IPS DF 4.7 (cell line): ENCODE measurements around the gene BOC.

Experiments
- DNase-seq: peaks from one replicate; pipeline ENCODE4 v3.0.0-alpha.2; 2013; ENCODE audit warnings: low spot score; ENCODE audit errors: extremely low read depth

The BOC gene

DNA sequence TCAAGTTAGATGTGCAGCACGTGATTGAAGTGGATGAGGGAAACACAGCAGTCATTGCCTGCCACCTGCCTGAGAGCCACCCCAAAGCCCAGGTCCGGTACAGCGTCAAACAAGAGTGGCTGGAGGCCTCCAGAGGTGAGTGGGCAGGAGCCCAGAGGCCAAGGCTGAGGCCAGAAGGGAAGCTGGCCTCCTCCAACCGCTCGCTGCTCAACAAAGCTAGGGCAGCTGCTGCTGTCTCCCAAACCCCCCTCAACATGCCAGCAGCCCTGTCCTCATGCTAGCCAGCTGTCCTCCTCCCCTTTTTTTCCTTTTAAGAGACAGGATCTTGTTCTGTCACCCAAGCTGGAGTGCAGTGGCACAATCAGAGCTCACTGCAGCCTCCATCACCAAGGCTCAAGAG, 57.0 kb downstream of the BOC start:
- no peak for DNase-seq

DNA sequence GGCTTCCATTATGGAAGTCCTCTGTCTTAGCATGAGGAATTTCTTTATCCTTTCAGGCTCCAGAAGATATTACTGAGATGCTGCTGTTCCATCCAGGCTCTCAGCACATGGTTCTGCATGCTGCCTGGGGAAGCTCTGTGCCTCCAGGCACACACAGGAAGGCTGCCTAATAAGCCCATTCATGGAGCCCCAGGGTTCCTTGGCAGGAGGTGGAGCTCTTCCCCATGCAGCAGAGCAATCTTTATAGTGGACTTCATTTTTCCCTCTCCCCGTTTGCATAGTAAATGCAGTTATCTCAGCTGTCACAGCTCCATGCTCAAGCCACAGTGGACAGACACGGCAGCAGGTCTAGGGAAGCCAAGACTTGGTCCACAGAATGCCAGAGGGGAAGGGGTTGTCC, 57.6 kb downstream of the BOC start:
- no peak for DNase-seq

DNA sequence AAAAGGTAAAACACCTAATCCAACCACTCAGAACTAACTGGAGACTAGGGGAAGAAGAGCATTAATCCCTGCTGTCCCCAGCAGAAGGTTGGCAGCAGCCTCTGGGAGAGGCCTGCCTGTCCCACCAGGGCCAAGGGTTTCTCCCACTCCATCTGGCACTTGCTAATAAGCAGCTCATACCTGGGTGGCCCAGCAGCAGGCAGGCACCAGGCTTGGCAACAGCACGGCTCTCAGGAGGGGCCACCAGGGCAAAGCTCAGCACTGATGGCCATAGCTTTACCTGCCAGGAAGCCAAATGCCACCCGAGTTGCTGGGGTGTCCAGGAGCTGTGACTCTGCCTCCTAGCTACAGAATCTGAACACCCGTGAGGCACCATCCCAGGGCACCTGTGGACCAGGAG, 58.3 kb downstream of the BOC start:
- no peak for DNase-seq

DNA sequence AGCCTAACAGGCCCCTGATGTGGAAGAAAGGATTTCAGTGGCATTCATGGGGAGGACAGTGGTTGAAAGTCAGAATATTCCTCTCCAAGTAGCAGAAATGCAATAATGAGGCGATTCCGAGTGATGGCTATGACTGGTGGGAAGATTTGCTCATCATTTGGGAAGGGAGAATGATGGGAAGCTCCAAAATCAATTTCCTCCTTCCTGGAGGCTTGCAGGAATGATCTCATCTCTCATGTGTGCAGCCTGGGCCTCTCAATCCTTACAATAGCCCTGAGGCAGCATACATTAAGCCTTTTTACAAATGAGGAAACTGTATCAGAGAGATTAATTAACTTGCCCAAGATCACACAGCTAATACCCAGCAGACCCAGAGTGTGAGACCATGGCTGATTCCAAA, 58.7 kb downstream of the BOC start:
- no peak for DNase-seq

DNA sequence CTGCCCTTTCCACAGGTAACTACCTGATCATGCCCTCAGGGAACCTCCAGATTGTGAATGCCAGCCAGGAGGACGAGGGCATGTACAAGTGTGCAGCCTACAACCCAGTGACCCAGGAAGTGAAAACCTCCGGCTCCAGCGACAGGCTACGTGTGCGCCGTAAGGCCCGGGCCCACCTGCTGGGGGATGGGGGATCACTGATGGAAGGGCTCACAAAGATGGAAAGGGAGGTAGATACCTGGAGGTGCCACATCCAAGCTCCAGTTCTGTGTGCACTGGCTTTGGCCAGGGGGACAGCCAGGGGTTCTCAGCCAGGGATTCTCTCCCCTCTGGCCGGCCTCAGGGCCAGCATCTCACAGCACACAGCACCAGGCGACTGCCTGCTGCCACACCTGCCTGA, 59.4 kb downstream of the BOC start:
- no peak for DNase-seq

DNA sequence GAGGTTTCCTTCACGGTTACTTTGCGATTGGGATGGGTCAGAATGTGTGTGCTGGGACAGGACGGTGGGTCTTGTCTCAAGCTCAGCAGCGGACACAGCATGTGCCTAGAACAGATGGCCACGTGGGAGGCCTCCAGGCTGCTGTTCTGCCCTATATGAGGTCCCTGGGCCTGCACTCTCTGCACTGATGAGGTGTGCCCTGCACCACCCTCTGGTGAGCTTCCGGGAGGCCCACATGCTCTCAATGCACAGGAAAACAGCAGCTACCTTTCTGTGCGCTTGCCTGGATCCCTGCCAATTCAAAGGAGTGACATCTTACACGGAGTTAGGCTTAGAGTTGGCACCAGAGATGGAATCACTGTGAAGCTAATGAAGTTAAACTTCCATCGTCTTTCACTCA, 59.8 kb downstream of the BOC start:
- no peak for DNase-seq

DNA sequence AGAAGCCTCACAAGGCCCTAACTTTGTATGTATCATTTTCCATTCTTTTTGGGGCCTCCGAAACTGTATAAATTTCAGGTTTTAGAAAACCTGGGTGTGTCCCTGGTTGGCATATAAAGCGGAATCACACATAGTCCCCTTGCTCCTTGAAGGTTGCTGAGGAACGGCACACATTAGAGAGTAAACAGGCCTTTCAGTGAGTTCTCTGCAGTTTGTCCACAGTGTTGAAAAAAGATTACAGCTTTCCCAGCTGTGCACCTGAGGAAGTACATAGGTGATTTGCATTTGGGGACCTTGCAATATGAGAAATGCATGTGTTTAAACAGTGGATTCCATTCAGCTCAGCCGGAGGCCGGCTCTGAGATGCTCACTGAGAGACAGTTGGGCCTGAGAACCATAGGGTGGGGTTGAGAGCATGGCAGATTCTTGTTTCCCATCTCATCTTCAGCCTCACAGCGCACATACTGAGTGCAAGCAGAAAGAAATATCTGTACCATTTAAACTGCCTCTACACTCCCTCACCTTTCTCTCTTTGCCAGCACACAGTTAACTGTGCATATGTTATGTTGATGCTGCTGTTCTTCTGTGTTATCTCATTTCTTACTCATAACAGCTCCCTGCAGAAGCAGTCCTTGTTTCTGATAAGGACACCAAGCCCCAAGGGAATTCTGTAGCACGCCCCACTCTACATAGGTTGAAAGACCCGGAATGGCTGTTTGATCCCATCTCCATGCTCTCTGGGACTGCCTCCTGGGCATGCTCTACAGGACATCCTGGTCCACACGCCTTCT, 60.4 kb downstream of the BOC start:
- no peak for DNase-seq

DNA sequence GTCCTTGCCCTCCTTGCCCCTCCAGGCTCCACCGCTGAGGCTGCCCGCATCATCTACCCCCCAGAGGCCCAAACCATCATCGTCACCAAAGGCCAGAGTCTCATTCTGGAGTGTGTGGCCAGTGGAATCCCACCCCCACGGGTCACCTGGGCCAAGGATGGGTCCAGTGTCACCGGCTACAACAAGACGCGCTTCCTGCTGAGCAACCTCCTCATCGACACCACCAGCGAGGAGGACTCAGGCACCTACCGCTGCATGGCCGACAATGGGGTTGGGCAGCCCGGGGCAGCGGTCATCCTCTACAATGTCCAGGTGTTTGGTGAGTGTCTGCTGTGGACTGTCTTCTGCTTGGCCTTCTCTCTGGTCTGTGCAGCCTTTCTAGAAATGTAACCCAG, 61.0 kb downstream of the BOC start:
- no peak for DNase-seq

DNA sequence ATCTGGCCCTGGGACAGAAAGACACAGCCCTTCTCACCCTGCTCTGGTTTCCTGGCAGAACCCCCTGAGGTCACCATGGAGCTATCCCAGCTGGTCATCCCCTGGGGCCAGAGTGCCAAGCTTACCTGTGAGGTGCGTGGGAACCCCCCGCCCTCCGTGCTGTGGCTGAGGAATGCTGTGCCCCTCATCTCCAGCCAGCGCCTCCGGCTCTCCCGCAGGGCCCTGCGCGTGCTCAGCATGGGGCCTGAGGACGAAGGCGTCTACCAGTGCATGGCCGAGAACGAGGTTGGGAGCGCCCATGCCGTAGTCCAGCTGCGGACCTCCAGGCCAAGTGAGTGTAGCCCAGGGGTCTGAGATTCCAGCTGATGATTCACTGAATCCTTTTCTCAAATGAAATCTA, 61.7 kb downstream of the BOC start:
- no peak for DNase-seq

DNA sequence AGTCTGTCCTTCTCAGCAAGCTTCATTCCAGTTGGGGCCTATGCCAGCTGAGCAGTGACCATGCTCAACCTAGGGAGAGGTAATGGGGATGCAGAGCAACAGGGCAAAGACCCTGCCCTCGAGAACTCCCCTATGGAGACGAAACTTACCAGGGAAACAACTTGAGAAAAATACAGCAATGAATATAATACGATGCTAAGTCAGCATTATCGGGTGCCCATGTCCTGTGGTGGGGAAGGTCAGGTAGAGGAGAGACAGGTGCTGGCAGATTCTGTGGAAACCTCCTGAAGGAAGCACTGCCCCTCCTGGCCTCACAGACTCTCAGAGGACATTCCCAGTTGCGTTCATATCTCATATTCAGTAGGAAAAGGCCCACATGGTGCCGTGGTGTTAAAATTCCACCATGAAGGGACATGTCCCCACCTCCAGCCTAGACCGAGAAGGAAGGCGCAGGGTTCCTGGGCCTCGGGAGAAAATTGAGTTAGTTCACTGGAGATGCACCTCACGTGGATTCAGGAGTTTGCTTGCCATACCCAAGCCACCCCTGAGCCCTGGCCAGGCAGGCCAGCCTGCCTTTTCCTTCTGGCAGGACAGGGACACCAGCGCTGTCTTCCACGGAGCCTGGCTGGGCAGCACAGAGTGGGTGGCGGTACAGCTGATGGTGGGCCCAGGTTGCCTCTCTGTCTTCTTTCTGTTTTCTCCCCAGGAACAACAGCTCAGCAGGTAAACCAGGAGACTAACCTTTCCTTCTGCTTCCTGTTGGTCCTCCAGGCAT, 62.4 kb downstream of the BOC start:
- DNase-seq, result no peak

DNA sequence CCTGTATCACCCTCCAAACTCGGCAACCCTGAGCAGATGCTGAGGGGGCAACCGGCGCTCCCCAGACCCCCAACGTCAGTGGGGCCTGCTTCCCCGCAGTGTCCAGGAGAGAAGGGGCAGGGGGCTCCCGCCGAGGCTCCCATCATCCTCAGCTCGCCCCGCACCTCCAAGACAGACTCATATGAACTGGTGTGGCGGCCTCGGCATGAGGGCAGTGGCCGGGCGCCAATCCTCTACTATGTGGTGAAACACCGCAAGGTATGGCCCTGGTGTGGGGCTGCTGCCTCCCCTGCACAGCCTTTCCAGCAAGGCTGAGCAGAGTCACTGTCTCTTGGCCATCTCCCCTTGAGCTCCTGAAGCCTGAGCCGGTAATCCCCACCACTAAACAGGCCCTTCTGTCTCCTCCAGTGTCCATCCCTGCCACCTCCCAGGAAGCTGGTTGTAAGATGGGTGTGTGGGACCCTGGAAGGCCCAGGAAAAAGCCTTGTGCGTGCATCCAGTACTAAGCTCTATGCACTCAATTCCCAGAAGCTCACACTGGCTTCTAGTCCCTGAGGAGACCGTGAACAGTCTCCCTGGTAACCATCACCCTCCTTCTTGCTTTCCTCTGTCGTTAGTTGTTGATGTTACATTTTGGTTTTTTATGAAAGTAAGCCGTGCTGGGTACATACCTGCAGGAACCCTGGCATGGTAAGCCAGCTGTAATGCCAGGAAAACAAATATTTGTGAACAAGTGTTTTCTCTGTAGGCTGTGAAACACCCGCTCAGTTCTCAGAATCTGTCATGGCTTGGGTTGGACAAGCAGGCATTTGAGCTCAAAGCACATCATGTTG, 63.3 kb downstream of the BOC start:
- no peak for DNase-seq

DNA sequence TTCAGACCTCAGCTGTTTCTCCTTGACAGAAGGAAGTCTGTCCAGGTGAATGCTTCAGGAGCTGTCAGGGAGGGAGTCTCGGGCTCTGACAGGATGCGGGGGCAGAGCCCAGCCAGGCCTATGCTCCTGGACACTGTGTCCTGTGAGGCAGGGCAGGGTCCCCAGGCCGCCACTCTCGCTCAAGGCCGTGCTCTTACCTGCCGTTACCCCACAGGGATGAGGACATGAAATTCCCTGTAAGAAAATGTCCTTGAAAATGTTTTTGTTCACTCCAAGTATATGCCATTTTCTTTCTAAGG, 63.9 kb downstream of the BOC start:
- DNase-seq, result no peak

DNA sequence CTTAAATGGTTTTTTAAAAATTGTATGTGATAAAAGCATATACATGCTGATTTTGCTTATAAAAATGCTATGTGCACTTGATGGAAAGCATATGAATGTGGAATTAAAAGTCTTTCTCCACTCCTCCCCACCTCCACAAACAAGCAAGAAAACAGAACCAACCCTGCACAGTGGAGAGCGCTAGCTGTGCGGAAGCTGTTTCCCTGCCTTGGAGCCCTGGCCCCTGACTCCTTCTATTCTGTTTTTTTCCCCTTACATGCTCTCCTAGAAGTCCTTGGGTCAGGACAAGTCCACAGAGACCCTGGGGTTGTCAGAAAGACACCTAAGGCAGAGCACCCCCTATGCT, 64.2 kb downstream of the BOC start:
- no peak for DNase-seq

DNA sequence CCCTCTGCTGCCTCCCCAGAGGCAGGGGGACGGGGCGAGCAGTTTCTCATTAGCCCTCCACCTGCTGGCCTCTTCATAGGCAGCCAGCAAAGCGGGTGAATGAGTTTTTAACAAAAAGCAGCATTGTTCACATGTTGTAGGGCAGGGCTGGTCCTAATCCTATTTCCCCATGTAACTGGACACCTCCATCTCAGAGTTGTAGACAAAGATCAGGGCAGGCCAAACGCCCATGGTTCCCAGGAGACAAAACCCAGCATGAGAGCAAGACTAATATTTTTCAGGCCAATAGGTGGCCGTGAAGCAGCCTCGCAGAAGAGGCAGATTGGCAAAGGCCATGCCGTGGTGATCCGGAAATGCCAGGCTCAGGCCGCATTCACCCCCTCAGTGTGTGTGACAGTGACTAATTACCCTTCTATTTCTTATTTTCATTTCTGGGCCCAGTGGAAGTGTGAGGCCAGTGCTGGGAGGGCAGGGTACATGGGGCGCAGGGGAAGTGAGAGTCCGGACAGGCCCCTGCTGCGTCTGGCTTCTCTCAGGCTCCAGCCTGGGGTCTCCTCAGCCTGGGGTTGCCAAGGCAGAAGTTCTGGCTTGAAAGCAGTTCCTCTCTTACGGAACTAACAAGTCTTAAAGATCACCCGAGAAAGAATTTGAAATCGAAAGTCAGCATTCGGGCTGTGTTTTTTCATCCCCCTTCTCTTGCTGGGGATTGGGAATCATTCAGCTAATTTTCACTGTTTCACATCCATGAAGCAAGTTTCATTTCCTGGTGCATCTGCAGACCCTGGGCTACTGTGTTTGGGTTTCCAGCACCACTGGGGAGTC, 64.8 kb downstream of the BOC start:
- DNase-seq, result no peak

DNA sequence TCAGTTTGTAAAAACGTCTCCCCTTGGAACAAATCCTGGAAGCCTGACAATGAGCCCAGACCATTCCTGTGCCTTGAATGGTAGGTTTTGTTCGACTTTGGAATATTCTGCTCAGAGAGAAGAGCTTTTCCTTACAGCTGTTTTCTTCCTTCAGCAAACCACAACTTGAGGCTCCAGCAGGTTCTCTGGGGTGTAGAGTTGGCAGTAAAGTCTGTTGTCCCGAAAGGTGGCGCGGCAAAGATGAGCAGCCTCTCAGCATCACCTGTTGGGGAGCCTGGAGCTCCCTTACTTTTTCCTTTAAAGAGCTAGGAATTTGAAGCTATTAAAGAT, 65.4 kb downstream of the BOC start:
- no peak for DNase-seq

DNA sequence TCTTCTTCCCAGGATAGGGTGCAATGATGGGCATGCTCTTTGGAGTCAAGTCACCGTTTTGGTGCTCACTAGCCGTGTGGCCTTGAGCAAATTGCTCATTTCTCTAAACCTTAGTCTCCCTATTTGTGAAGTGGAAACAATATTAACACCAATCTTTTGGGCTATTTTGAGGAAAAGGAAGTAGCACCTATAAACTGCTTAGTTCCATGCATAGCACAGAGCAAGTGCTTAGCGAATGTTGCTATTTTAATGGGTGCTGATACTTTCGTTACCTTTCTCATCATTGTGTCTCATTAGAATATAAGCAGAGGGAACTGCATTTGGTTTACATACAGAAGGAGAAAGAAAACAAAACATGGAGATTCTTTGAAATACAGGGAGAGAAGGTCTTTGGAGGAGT, 66.1 kb downstream of the BOC start:
- DNase-seq, result no peak

DNA sequence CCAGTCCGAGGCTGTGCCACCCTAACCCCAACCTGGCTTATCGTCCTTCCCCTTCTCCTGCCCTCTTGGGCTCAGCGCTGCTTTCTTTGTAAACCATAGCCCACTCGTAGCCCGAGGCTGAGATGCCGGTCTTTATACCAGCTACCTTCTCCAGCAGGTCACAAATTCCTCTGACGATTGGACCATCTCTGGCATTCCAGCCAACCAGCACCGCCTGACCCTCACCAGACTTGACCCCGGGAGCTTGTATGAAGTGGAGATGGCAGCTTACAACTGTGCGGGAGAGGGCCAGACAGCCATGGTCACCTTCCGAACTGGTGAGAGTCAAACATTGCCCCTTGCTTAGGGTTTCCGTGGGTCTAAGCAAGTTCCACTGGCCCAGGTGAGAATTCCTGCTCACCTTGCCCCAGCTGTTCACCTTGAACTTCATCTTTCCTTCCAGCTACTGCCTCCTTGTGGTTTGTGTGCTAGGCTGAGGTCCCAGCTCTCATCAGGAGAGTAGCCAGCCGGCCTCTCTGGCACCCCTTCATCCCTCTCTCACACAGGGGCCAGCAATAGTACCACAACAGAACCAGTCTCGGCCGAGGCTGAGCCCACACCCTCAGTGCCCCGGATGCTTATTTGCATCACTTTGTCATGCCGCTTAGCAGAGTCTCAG, 66.7 kb downstream of the BOC start:
- DNase-seq, result no peak

DNA sequence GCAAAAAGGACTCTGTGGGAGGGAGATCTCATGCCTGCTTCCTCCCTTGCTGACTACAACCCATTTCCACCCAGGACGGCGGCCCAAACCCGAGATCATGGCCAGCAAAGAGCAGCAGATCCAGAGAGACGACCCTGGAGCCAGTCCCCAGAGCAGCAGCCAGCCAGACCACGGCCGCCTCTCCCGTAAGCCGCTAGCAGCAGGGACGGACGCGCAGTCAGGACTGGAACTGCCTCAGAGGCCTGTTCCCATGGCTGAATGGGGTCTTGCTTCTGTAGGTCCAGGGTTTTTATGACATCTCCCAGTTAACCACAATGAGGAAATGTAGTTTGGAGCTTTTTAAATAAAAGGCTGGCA, 67.2 kb downstream of the BOC start:
- DNase-seq, result no peak

DNA sequence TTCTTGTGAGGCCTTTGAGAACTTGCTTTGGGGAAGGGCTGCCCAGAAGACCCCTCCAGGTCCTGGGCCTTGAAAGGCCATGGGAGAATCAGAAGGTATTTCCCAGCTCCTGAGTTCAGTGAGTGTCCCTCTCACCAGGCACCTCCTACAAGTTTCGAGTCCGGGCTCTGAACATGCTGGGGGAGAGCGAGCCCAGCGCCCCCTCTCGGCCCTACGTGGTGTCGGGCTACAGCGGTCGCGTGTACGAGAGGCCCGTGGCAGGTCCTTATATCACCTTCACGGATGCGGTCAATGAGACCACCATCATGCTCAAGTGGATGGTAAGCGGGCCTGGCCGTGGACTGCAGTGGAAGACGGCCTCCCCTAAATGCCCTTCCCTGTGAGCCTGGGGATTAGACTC, 68.3 kb downstream of the BOC start:
- DNase-seq, result no peak

DNA sequence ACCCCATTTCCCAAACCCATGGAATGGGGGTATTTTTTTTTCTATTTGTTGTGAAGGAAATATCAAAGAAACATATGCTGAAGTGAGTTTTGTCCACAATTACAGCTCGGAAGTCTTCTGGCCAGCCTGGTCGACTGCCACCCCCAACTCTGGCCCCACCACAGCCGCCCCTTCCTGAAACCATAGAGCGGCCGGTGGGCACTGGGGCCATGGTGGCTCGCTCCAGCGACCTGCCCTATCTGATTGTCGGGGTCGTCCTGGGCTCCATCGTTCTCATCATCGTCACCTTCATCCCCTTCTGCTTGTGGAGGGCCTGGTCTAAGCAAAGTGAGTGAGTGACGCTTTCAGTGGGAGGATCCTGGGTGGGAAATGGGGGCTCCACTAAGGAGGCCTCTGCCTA, 71.9 kb downstream of the BOC start:
- DNase-seq, result no peak

DNA sequence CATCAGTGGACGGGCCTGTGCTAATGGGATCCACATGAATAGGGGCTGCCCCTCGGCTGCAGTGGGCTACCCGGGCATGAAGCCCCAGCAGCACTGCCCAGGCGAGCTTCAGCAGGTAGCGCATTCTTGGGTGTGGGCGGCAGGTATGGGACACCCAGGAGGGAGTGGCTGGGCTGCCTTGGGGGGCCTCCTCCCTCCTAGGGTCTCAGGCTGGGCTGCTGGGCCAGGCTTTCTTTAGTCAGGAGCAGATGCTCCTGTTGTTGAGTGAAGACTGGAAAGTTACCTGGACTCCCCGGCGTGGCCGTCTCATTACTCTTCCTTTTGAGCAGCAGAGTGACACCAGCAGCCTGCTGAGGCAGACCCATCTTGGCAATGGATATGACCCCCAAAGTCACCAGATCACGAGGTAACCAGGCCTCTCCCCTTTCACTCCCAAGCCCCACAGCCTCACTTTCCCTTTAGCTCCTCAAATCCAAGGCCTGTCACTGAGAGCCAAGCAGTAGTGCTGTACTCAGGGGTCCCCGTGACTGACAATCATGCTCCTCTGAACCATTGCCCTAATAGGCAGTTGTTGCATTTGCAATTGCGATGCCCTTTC, 73.2 kb downstream of the BOC start:
- DNase-seq, result no peak
